ENCODE measurements around the gene TYROBP.
"Not testable (repeated sequence)": the region's sequence is repeated elsewhere in the genome, so short reads cannot be mapped to it uniquely, and the experiment has no call there.

TYROBP gene

DNA sequence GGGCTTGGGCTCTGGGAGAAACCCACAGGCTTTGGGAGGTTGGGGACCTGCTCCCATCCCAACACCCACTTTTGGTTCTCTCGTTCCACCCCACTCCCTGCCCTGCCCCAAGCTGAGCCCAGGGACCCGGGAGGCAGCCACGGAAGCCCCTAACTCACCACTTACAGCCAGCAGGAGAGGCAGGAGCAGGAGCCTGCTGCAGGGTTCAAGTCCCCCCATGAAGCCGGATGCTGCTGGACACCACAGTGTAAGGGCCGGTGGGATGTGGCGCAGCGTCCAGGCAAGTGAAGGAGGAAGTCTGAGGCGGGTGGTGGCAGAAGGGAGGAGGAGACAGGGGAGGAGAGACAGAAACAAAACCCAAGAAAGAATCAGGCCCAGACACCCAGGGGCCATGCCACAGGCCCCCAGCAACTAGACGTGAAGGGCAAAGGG is at the start of gene TYROBP:
TYROBP (minus strand) TSS at position 286 of the 432 bp plus-strand sequence; CDS start at position 219, 67 bp downstream.
- intact Hi-C loops (cut with micrococcal nuclease) = loop anchor here (2.0 to 10.0 kb wide), 2 partner anchors 23 to 163 kb away; partner anchors contain the start of genes IGFLR1, LIN37, PSENEN and U2AF1L4
- peaks cover 73% of the 10 kb centered on the region for H3K4me1 Mint-ChIP-seq (ENCODE audit: low read depth)
- peak within 1 kb of the TSS; percentile 98 for H3K4me3 Mint-ChIP-seq
- no peaks in the 10 kb centered on the region for H3K27me3 Mint-ChIP-seq
- no peaks in the 10 kb centered on the region for H3K9me3 Mint-ChIP-seq
- H3K36me3 Mint-ChIP-seq (ENCODE audit: low read depth) = peaks cover 59% of the 10 kb centered on the region
- peak within 1 kb of the TSS; percentile 96 for H3K27ac Mint-ChIP-seq

GRCh38 chr19:35957411-35957810 is 49.3 kb upstream of the TYROBP start:
- Mint-ChIP-seq H3K27me3 (peaks cover 44% of the 10 kb centered on the region), H3K27ac (peak overlapping the region; percentile 7), H3K4me1 (ENCODE audit: low read depth) (peaks cover 39% of the 10 kb centered on the region)
- not testable (repeated sequence) for H3K4me3 Mint-ChIP-seq; H3K36me3 Mint-ChIP-seq (ENCODE audit: low read depth); H3K9me3 Mint-ChIP-seq
- intact Hi-C loops (cut with micrococcal nuclease) = loop anchor here (5.0 kb wide), 1 partner anchor 35 kb away; no protein-coding TSS in a partner anchor

DNA sequence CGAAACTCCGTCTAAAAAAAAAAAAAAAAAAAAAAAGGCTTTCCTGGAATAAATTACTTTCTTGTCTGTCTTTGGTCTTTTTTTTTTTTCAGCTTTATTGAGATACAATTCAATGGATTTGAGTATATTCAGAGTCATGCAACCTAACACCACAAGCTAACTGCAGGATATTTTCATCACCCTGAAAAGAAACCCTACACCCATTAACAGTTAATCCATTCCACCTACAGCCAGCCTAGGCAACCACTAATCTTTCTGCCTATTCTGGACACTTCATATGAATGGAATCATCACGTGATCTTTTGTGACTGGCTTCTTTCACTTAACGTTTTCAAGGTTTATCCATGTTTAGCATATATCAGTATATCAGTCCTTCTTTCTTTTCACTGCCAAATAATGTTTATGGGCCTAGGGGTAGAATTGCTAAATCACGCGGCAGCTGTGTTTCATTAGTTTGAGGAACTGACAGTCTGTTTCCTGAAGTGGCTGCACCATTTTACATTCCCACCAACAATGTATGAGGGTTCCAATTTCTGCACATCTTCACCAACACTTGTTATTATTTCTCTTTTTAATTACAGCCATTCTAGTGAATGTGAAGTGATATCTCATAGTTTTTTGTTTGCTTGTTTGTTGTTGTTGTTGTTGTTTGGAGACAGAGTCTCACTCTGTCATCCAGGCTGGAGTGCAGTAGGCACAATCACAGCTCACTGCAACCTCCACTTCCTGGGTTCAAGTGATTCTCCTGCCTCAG is 48.0 kb upstream of the TYROBP start:
- H3K9me3 Mint-ChIP-seq = no peaks in the 10 kb centered on the region
- intact Hi-C loops (cut with micrococcal nuclease) = loop anchor here (5.0 kb wide), 1 partner anchor 36 kb away; no protein-coding TSS in a partner anchor
- no peaks in the 10 kb centered on the region for H3K36me3 Mint-ChIP-seq (ENCODE audit: low read depth)
- no peak overlapping the region for H3K27ac Mint-ChIP-seq
- H3K4me3 Mint-ChIP-seq = no peak overlapping the region
- peaks cover 44% of the 10 kb centered on the region for H3K4me1 Mint-ChIP-seq (ENCODE audit: low read depth)
- H3K27me3 Mint-ChIP-seq = peaks cover 44% of the 10 kb centered on the region

- H3K27me3 Mint-ChIP-seq = peaks cover 22% of the 10 kb centered on the region
- no peak overlapping the region for H3K4me3 Mint-ChIP-seq
- no peaks in the 10 kb centered on the region for H3K9me3 Mint-ChIP-seq
- intact Hi-C loops (cut with micrococcal nuclease) = no loop called here
- peaks cover 27% of the 10 kb centered on the region for H3K4me1 Mint-ChIP-seq (ENCODE audit: low read depth)
- H3K27ac Mint-ChIP-seq = no peak overlapping the region
- no peaks in the 10 kb centered on the region for H3K36me3 Mint-ChIP-seq (ENCODE audit: low read depth)
Measured at GRCh38 chr19:35949131-35949530, 41.0 kb upstream of the TYROBP start.

DNA sequence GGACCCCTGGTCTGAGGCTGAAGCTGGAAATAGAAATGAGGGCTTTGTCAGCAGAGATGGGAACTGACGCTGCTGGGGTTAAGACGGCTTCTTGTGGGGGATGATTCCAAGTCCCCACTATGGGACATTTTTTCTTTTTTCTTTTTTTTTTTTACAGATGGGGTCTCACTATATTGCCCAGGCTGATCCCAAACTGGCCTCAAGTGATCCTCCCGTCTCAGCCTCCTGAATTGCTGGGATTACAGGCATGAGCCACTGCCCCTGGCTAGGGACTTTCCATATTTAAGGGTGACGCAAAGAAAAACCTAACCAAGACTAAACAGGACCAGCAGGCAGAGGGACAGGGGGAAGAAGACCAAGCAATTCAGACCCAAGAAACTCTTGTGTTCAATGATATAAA is 38.1 kb upstream of the TYROBP start:
- intact Hi-C loops (cut with micrococcal nuclease) = no loop called here
- H3K4me1 Mint-ChIP-seq (ENCODE audit: low read depth) = peaks cover 4% of the 10 kb centered on the region
- H3K4me3 Mint-ChIP-seq = no peak overlapping the region
- no peaks in the 10 kb centered on the region for H3K9me3 Mint-ChIP-seq
- H3K27me3 Mint-ChIP-seq = peaks cover 21% of the 10 kb centered on the region
- H3K27ac Mint-ChIP-seq = no peak overlapping the region
- H3K36me3 Mint-ChIP-seq (ENCODE audit: low read depth) = no peaks in the 10 kb centered on the region

DNA sequence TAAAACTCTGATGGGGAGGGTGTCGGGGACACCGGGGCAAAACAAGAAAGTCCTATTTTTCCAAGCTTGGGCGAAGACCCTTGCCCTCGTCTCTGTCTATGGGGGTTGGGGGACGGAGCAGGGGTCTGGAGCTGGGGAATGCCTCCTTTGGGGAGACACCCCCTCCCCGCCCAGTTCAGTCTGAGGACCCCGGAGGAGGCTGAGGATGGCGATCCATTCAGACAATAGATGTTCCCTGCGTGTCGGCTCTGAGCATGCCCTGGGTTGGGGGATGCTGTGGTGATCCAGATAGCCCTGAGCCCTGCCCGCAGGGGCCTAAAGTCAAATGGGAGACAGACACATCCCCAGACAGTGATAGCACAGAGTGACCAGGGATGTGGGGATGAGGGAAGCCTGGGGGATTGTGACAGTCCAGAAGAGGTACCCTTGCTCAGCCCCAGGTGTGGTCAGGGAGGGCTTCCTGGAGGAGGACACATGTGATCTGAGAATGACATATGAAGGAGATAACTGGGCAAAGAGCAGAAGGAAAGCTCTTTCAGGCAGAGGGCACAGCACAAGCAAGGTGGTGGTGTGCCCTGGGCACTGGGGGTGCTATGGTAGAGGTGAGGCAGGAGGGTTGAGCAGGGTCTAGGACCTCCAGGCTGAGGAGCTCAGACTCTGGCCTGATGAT is 37.2 kb upstream of the TYROBP start:
- H3K4me1 Mint-ChIP-seq (ENCODE audit: low read depth) = peaks cover 4% of the 10 kb centered on the region
- no peaks in the 10 kb centered on the region for H3K9me3 Mint-ChIP-seq
- H3K36me3 Mint-ChIP-seq (ENCODE audit: low read depth) = no peaks in the 10 kb centered on the region
- H3K27me3 Mint-ChIP-seq = peaks cover 23% of the 10 kb centered on the region
- H3K27ac Mint-ChIP-seq = no peak overlapping the region
- intact Hi-C loops (cut with micrococcal nuclease) = no loop called here
- no peak overlapping the region for H3K4me3 Mint-ChIP-seq

DNA sequence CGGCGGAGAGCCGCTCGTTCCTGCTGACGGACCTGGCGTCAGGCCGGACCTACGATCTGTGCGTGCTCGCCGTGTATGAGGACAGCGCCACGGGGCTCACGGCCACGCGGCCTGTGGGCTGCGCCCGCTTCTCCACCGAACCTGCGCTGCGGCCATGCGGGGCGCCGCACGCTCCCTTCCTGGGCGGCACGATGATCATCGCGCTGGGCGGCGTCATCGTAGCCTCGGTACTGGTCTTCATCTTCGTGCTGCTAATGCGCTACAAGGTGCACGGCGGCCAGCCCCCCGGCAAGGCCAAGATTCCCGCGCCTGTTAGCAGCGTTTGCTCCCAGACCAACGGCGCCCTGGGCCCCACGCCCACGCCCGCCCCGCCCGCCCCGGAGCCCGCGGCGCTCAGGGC is 36.5 kb upstream of the TYROBP start:
- Mint-ChIP-seq H3K36me3 (ENCODE audit: low read depth) (no peaks in the 10 kb centered on the region), H3K27ac (no peak overlapping the region), H3K27me3 (peaks cover 23% of the 10 kb centered on the region), H3K4me1 (ENCODE audit: low read depth) (peaks cover 4% of the 10 kb centered on the region), H3K9me3 (no peaks in the 10 kb centered on the region), H3K4me3 (no peak overlapping the region)
- intact Hi-C loops (cut with micrococcal nuclease) = no loop called here

DNA sequence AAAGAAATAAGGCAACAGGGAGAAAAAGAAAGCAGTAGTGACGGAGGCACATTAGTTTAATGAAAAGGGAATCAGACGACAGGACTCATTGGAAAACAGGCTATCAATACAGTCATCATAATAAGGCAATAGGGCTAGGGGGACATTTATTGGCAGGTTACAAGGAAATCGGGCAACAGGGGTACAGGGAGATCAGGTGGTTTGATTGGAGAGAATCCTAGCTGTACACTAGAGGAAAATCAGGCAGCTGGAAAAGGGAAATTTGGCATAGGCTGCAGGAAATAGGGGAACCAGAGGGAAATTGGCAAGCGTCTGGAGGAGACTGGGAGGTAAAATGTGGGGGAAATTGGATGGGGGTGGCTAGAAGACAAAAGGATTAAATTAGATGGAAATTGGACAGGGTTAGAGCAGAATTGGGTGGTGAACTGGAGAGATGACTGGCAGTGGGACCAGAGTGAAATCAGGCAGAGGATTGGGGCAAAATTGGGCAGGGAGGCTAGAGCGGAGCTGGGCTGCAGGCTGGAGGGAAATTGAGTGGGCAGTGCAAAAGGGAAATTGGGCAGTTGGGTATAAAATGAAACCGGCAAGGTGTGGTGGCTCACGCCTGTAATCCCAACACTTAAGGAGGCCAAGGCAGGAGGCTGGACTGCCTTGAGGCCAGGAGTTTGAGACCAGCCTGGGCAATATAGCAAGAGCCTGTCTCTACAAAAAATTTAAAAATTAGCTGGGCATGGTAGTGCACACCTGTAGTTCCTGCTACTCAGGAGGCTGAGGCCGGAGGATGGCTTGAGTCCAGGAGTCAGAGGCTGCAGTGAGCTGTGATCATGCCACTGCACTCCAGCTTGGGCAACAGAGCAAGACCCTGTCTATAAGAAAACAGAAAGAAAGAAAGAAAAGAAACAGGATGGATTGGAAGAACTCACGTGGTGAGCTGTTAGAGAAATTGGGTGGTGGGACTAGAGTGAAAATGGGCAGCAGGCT is 35.5 kb upstream of the TYROBP start:
- Mint-ChIP-seq H3K4me3 (no peak overlapping the region), H3K27ac (no peak overlapping the region), H3K9me3 (no peaks in the 10 kb centered on the region), H3K36me3 (ENCODE audit: low read depth) (no peaks in the 10 kb centered on the region), H3K27me3 (peaks cover 20% of the 10 kb centered on the region), H3K4me1 (ENCODE audit: low read depth) (no peaks in the 10 kb centered on the region)
- intact Hi-C loops (cut with micrococcal nuclease) = no loop called here

- Mint-ChIP-seq H3K27me3 (peaks cover 29% of the 10 kb centered on the region), H3K9me3 (no peaks in the 10 kb centered on the region), H3K4me1 (ENCODE audit: low read depth) (no peaks in the 10 kb centered on the region), H3K4me3 (no peak overlapping the region), H3K27ac (no peak overlapping the region), H3K36me3 (ENCODE audit: low read depth) (no peaks in the 10 kb centered on the region)
- intact Hi-C loops (cut with micrococcal nuclease) = no loop called here
Measured at GRCh38 chr19:35942235-35942634, 34.1 kb upstream of the TYROBP start.

GRCh38 chr19:35940839-35941238 is 32.7 kb upstream of the TYROBP start:
- H3K4me3 Mint-ChIP-seq = no peak overlapping the region
- H3K4me1 Mint-ChIP-seq (ENCODE audit: low read depth) = peaks cover 5% of the 10 kb centered on the region
- H3K9me3 Mint-ChIP-seq = no peaks in the 10 kb centered on the region
- intact Hi-C loops (cut with micrococcal nuclease) = no loop called here
- no peak overlapping the region for H3K27ac Mint-ChIP-seq
- peaks cover 38% of the 10 kb centered on the region for H3K27me3 Mint-ChIP-seq
- H3K36me3 Mint-ChIP-seq (ENCODE audit: low read depth) = no peaks in the 10 kb centered on the region

DNA sequence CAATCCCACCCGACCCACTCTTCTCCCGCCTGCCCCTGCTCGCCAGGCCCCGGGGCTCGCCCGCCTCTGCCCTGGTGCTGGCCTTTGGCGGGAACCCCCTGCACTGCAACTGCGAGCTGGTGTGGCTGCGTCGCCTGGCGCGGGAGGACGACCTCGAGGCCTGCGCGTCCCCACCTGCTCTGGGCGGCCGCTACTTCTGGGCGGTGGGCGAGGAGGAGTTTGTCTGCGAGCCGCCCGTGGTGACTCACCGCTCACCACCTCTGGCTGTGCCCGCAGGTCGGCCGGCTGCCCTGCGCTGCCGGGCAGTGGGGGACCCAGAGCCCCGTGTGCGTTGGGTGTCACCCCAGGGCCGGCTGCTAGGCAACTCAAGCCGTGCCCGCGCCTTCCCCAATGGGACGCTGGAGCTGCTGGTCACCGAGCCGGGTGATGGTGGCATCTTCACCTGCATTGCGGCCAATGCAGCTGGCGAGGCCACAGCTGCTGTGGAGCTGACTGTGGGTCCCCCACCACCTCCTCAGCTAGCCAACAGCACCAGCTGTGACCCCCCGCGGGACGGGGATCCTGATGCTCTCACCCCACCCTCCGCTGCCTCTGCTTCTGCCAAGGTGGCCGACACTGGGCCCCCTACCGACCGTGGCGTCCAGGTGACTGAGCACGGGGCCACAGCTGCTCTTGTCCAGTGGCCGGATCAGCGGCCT is 32.1 kb upstream of the TYROBP start:
- Mint-ChIP-seq H3K4me1 (ENCODE audit: low read depth) (peaks cover 7% of the 10 kb centered on the region), H3K9me3 (no peaks in the 10 kb centered on the region)
- intact Hi-C loops (cut with micrococcal nuclease) = no loop called here

GRCh38 chr19:35939307-35940077 is 31.4 kb upstream of the TYROBP start:
- no peak overlapping the region for H3K27ac Mint-ChIP-seq
- peaks cover 48% of the 10 kb centered on the region for H3K27me3 Mint-ChIP-seq
- H3K9me3 Mint-ChIP-seq = no peaks in the 10 kb centered on the region
- no peaks in the 10 kb centered on the region for H3K36me3 Mint-ChIP-seq (ENCODE audit: low read depth)
- peaks cover 7% of the 10 kb centered on the region for H3K4me1 Mint-ChIP-seq (ENCODE audit: low read depth)
- no peak overlapping the region for H3K4me3 Mint-ChIP-seq
- intact Hi-C loops (cut with micrococcal nuclease) = no loop called here

More for the DNA sequence above, 32.1 kb upstream of the TYROBP start:
- Mint-ChIP-seq H3K4me3 (no peak overlapping the region), H3K27ac (no peak overlapping the region), H3K27me3 (peaks cover 42% of the 10 kb centered on the region), H3K36me3 (ENCODE audit: low read depth) (no peaks in the 10 kb centered on the region)

Data from dendritic cell treated with granulocyte-macrophage colony-stimulating factor and Interleukin-4, amounts not matched to agents 40 ng/mL and 50 ng/mL, for 4 days (primary cell).